SK-N-SH treated with all-trans-retinoic acid at 6 μM for 48 hours (cell line): ENCODE measurements around the gene CSRNP2.

Experiments
- ATAC-seq: fragments of 200-7000 bp; cut with Tn5 transposase; 3 replicates; pipeline ENCODE4 v1.9.1; 2020; ENCODE audit warnings: mild to moderate bottlenecking, moderate library complexity
- CREB5 ChIP-seq: fragments of 250-450 bp; sonication (Bioruptor Pico); IDR thresholded peaks from 2 replicates; pipeline ENCODE4 v1.5.1; 2020; ENCODE audit warnings: low read depth, mild to moderate bottlenecking, moderate library complexity
- CSRNP3 ChIP-seq: fragments of 250-450 bp; sonication (Bioruptor Pico); IDR thresholded peaks from 2 replicates; pipeline ENCODE4 v1.5.1; 2021; ENCODE audit warnings: mild to moderate bottlenecking, moderate library complexity
- ESRRG ChIP-seq: fragments of 250-450 bp; sonication (Bioruptor Pico); IDR thresholded peaks from 2 replicates; pipeline ENCODE4 v1.6.1; 2021; ENCODE audit warnings: mild to moderate bottlenecking
- ISL1 ChIP-seq: fragments of 250-450 bp; sonication (Bioruptor Pico); IDR thresholded peaks from 2 replicates; pipeline ENCODE4 v2.1.2; 2022; ENCODE audit warnings: mild to moderate bottlenecking, moderate library complexity
- OSR1 ChIP-seq: fragments of 250-450 bp; sonication (Bioruptor Pico); IDR thresholded peaks from 2 replicates; pipeline ENCODE4 v1.8.0; 2022; ENCODE audit warnings: moderate library complexity, mild to moderate bottlenecking, inconsistent platforms
- PATZ1 ChIP-seq: fragments of 250-450 bp; sonication (Bioruptor Pico); IDR thresholded peaks from 2 replicates; pipeline ENCODE4 v1.8.0; 2020; ENCODE audit warnings: mild to moderate bottlenecking, moderate library complexity, borderline replicate concordance
- POU6F1 ChIP-seq: fragments of 250-450 bp; sonication (Bioruptor Pico); IDR thresholded peaks from 2 replicates; pipeline ENCODE4 v1.8.0; 2021; ENCODE audit warnings: low read depth, mild to moderate bottlenecking, moderate library complexity, borderline replicate concordance
- PPARA ChIP-seq: fragments of 250-450 bp; sonication (Bioruptor Pico); IDR thresholded peaks from 2 replicates; pipeline ENCODE4 v1.5.0; 2020; ENCODE audit warnings: mild to moderate bottlenecking, borderline replicate concordance
- RARB ChIP-seq: fragments of 250-450 bp; sonication (Bioruptor Pico); IDR thresholded peaks from 2 replicates; pipeline ENCODE4 v1.8.0; 2021; ENCODE audit warnings: mild to moderate bottlenecking, moderate library complexity
- TCF4 ChIP-seq: fragments of 250-450 bp; sonication (Bioruptor Pico); IDR thresholded peaks from 2 replicates; pipeline ENCODE4 v1.8.0; 2021; ENCODE audit warnings: mild to moderate bottlenecking, moderate library complexity, borderline replicate concordance
- TOX ChIP-seq: fragments of 250-450 bp; sonication (Bioruptor Pico); IDR thresholded peaks from 2 replicates; pipeline ENCODE4 v1.8.0; 2021; ENCODE audit warnings: mild to moderate bottlenecking, moderate library complexity, borderline replicate concordance
- TSHZ2 ChIP-seq: fragments of 250-450 bp; sonication (Bioruptor Pico); IDR thresholded peaks from 2 replicates; pipeline ENCODE4 v1.5.0; 2020; ENCODE audit warnings: mild to moderate bottlenecking, moderate library complexity
- ZC3H10 ChIP-seq: fragments of 250-450 bp; sonication (Bioruptor Pico); IDR thresholded peaks from 2 replicates; pipeline ENCODE4 v1.5.1; 2021; ENCODE audit warnings: mild to moderate bottlenecking, moderate library complexity
- ZFP3 ChIP-seq: fragments of 250-450 bp; sonication (Bioruptor Pico); IDR thresholded peaks from 2 replicates; pipeline ENCODE4 v1.5.0; 2020; ENCODE audit warnings: mild to moderate bottlenecking, moderate library complexity
- ZFP30 ChIP-seq: fragments of 450-650 bp; formaldehyde crosslinking; IDR thresholded peaks from 2 replicates; pipeline ENCODE4 v1.5.0; 2022; ENCODE audit warnings: mild to moderate bottlenecking, moderate library complexity
- ZNF565 ChIP-seq: fragments of 450-650 bp; formaldehyde crosslinking; conservative IDR thresholded peaks from 2 replicates; pipeline ENCODE4 v1.5.0; 2020; ENCODE audit warnings: low read depth, mild to moderate bottlenecking, moderate library complexity
- ZNF70 ChIP-seq: fragments of 450-650 bp; formaldehyde crosslinking; IDR thresholded peaks from 2 replicates; pipeline ENCODE4 v1.5.0; 2020; ENCODE audit warnings: mild to moderate bottlenecking, moderate library complexity
- ZNF8 ChIP-seq: fragments of 450-650 bp; formaldehyde crosslinking; IDR thresholded peaks from 2 replicates; pipeline ENCODE4 v1.5.0; 2020; ENCODE audit warnings: mild to moderate bottlenecking, moderate library complexity

CSRNP2 gene

GRCh38 chr12:51122844-51123243 is 39.4 kb upstream of the CSRNP2 start (continued):
- no peak for TF ChIP-seq TSHZ2 (CRISPR knock-in tag)
- TF ChIP-seq ZNF8 (CRISPR knock-in tag), result no peak
- no peak for TF ChIP-seq TOX
- no peak for TF ChIP-seq ZNF565 (CRISPR knock-in tag)
- TF ChIP-seq ZNF70 (CRISPR knock-in tag), result no peak
- TF ChIP-seq POU6F1, result no peak
- TF ChIP-seq, all 23 proteins: peak for 0

GRCh38 chr12:51118706-51119105 is 35.3 kb upstream of the CSRNP2 start:
- TF ChIP-seq ISL1 (CRISPR knock-in tag) (peak; percentile 39; the same call in 1 of the 2 replicates), ZC3H10 (CRISPR knock-in tag) (no peak), CREB5 (CRISPR knock-in tag) (no peak), CSRNP3 (CRISPR knock-in tag) (no peak), TCF4 (CRISPR knock-in tag) (no peak), PATZ1 (CRISPR knock-in tag) (no peak), ZFP30 (CRISPR knock-in tag) (no peak)
- no peak; the same call in 2 of the 3 replicates for ATAC-seq

- no peak for ATAC-seq
- TF ChIP-seq OSR1 (no peak), ZC3H10 (CRISPR knock-in tag) (no peak), ZFP3 (CRISPR knock-in tag) (no peak), POU6F1 (no peak), ESRRG (CRISPR knock-in tag) (no peak), RARB (CRISPR knock-in tag) (no peak), ZNF8 (CRISPR knock-in tag) (no peak), ZNF565 (CRISPR knock-in tag) (no peak), CREB5 (CRISPR knock-in tag) (no peak), PPARA (CRISPR knock-in tag) (no peak), TCF4 (CRISPR knock-in tag) (no peak), TSHZ2 (CRISPR knock-in tag) (no peak), PATZ1 (CRISPR knock-in tag) (no peak)
Measured at GRCh38 chr12:51115533-51115932, 32.1 kb upstream of the CSRNP2 start.
